Placental epithelial cell (primary cell): ENCODE results near the gene ANKIB1. TPM values are rescaled to one million over a fixed set of nuclear protein-coding genes. Genes with fewer than 3 reads are reported as not detected.

ENCODE experiments used
- small RNA-seq: library from RNA; depleted of rRNA; stranded (forward); fragments of <200 nt; gene quantifications from one replicate; pipeline ENCODE3, GENCODE V24; 2012
- total RNA-seq: library from RNA; depleted of rRNA; stranded (reverse); fragments of >200 nt; gene quantifications from 2 replicates; pipeline ENCODE4 v1.2.3, GENCODE V29; 2012

The ANKIB1 gene, protein sequence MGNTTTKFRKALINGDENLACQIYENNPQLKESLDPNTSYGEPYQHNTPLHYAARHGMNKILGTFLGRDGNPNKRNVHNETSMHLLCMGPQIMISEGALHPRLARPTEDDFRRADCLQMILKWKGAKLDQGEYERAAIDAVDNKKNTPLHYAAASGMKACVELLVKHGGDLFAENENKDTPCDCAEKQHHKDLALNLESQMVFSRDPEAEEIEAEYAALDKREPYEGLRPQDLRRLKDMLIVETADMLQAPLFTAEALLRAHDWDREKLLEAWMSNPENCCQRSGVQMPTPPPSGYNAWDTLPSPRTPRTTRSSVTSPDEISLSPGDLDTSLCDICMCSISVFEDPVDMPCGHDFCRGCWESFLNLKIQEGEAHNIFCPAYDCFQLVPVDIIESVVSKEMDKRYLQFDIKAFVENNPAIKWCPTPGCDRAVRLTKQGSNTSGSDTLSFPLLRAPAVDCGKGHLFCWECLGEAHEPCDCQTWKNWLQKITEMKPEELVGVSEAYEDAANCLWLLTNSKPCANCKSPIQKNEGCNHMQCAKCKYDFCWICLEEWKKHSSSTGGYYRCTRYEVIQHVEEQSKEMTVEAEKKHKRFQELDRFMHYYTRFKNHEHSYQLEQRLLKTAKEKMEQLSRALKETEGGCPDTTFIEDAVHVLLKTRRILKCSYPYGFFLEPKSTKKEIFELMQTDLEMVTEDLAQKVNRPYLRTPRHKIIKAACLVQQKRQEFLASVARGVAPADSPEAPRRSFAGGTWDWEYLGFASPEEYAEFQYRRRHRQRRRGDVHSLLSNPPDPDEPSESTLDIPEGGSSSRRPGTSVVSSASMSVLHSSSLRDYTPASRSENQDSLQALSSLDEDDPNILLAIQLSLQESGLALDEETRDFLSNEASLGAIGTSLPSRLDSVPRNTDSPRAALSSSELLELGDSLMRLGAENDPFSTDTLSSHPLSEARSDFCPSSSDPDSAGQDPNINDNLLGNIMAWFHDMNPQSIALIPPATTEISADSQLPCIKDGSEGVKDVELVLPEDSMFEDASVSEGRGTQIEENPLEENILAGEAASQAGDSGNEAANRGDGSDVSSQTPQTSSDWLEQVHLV
- total RNA-seq = 62.9 and 64.4 TPM in 2 replicates

DNA sequence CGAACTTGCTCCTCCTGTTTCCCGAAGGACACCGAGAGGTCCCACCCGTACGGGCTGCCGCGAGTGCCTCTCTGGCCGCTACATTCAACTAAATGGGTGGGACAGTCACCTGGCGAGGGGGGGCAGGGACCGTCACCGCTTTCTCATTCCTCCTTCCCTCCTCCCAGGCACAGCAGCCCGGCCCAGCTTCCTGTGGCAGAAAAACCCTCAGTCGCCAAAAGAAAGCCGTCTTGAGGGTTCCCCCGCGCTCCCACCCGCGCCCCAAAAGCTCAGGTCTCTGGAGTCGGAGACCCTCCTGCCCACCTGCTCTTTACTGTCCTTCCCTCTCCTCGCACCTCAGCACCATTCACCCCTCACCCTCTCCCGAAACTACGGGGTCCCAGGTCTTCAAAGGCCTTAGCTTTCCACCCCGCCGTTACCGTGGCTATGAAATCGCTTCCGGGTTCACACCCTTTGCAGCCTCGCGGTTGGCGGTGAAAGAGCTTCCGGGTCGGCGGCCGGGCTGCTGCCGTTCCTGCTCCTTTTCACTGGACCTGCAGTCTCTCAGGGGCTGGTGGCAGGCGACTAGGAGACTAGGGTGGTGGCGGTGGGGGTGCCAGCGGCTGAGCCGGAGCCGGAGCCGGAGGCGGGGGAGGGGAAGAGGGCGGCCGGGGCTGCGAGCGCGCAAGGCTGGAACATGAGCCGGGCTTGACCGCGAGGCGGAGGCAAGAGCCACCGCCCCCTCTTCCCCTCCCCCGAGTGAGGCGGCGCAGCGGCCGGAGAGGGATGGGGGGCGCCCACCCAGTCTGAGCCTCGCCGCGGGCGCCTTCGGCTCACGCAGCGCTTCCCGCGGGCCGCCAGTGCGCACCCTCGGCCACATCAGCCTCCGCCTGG lies at the start of gene ANKIB1, which contains the start of gene KRIT1:
Gene ANKIB1 (plus strand): TSS at position 488 of the 873 bp plus-strand sequence. CDS start 49,005 bp downstream, outside the sequence.
Gene KRIT1 (minus strand): TSS at position 428 of the 873 bp plus-strand sequence. CDS start 3,779 bp downstream, outside the sequence.

DNA sequence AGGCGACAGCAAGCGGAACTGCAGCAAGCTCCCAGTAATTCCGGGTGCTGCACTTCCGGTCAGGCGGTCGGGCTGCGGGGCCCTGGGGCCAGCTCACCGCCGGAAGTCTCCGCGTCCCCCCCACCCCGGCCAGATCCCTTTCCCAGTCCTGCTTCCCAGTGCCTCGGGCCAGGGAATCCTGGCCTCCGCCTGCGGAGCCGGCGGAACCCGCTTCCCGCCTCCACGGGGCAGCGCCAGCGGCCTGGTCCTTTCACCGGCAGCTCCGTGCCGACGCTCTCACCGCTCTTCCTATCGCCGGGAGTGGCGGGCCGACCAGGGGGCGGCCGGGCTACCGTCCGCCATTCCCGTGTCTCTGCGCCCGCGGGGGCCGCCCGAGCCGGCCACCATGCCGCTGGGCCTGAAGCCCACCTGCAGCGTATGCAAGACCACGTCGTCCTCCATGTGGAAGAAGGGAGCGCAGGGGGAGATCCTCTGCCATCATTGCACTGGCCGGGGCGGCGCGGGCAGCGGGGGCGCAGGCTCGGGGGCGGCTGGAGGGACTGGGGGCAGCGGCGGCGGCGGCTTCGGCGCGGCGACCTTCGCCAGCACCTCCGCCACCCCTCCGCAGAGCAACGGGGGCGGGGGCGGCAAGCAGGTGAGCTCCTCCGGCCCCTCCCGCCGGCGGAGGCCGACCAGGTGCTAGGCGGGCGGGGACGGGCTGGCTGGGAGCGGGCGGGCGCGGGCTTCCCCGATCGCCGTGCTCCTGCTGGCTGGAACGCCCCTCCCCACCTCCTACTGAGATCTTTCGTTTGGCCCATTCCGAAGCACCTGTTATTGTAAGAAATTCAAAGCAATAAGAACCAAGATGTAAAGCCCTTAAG lies 201.8 kb downstream of the ANKIB1 start, which contains the start of gene GATAD1:
Gene GATAD1 (plus strand): TSS at position 138 of the 860 bp plus-strand sequence. CDS start 248 bp downstream, at position 386.

Small RNA genes within 50 kb of the gene (small RNA-seq; reads per million reads assigned to genes)
- gene MIR1285-1 = not detected
- gene RF00019 = not detected

Other genes with a start within 250 kb of the ANKIB1 start
- 70.3 and 189 TPM in 2 replicates for gene CYP51A1, start 111.5 kb upstream of the ANKIB1 start, total RNA-seq
- under 0.01 and 0.11 TPM in 2 replicates for gene LRRD1, start 66.8 kb upstream of the ANKIB1 start, total RNA-seq
- 42.4 TPM in 2 replicates for gene KRIT1, start 60 bp upstream of the ANKIB1 start, total RNA-seq
- gene GATAD1, start 201.5 kb downstream of the ANKIB1 start, total RNA-seq = 18.5 and 26.3 TPM in 2 replicates
- not detected in 2 replicates for gene ERVW-1, start 232.0 kb downstream of the ANKIB1 start, total RNA-seq